Measurements from ENCODE around the gene TAS2R30.
"Not testable (repeated sequence)": the region's sequence is repeated elsewhere in the genome, so short reads cannot be mapped to it uniquely, and the experiment has no call there.

TAS2R30 gene

GRCh38 chr12:11130382-11130781 is 4.1 kb downstream of the TAS2R30 start:
- DNase-seq (ENCODE audit: low read depth), result no peak

- not testable (repeated sequence) for DNase-seq (ENCODE audit: low read depth)
Measured at GRCh38 chr12:11114130-11114529, 20.3 kb downstream of the TAS2R30 start.

GRCh38 chr12:11111213-11111612 is 23.2 kb downstream of the TAS2R30 start:
- DNase-seq (ENCODE audit: low read depth), result not testable (repeated sequence)

GRCh38 chr12:11108862-11109261 is 25.6 kb downstream of the TAS2R30 start:
- DNase-seq (ENCODE audit: low read depth), result no peak

- DNase-seq (ENCODE audit: low read depth), result no peak
Measured at GRCh38 chr12:11107719-11108118, 26.7 kb downstream of the TAS2R30 start.

- DNase-seq (ENCODE audit: low read depth), result no peak
Measured at GRCh38 chr12:11106288-11106687, 28.2 kb downstream of the TAS2R30 start.

GRCh38 chr12:11105546-11105945 is 28.9 kb downstream of the TAS2R30 start:
- DNase-seq (ENCODE audit: low read depth), result no peak

GRCh38 chr12:11094910-11095309 is 39.5 kb downstream of the TAS2R30 start:
- DNase-seq (ENCODE audit: low read depth), result not testable (repeated sequence)

GRCh38 chr12:11092128-11092527 is 42.3 kb downstream of the TAS2R30 start, which contains the start of gene TAS2R43:
Gene TAS2R43 (minus strand): TSS chr12:11092313. CDS start chr12:11092229, 84 bp downstream.
- no peak for DNase-seq (ENCODE audit: low read depth)

GRCh38 chr12:11089246-11089645 is 45.2 kb downstream of the TAS2R30 start:
- no peak for DNase-seq (ENCODE audit: low read depth)

- DNase-seq (ENCODE audit: low read depth), result peak; percentile 73
Measured at GRCh38 chr12:11085419-11085818, 49.0 kb downstream of the TAS2R30 start.

All from ELR (cell line).